ENCODE measurements around the gene RALGPS1.

The RALGPS1 gene

DNA sequence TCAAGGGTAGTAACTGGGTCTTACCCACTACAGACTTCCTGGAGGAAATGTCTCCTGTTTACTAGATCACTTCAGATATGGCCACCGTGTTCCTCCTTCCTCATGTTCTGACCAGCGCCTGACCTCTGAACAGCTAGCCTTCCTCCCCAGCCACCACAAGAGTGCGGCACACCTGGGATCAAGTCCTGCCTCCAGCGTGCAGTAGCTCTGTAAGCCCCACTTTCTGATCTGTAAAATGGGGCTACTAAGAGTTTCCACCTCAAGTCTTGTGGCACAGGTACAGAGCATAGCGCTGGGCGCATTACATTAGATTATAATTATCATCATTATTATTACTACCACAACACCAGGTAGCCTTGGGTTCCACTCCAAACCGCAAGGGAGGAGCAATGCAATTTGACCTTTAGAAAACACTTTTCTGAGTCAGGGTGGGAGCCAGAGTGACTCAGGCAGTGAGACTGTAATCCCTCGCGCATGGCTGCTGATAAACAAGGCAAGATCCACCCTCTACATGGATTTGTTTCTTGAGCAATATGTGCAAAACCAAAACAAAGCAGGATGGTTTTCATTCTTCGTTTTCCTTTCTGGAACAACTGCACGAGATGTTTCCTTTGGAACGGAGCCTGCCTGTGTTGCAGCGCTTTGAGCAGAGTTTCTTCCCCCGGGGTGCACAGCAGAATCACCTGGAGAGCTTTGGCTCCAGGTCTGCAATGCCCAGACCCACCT is 272.8 kb downstream of the RALGPS1 start:
- no peak for DNase-seq (ENCODE audit: low read depth)

DNA sequence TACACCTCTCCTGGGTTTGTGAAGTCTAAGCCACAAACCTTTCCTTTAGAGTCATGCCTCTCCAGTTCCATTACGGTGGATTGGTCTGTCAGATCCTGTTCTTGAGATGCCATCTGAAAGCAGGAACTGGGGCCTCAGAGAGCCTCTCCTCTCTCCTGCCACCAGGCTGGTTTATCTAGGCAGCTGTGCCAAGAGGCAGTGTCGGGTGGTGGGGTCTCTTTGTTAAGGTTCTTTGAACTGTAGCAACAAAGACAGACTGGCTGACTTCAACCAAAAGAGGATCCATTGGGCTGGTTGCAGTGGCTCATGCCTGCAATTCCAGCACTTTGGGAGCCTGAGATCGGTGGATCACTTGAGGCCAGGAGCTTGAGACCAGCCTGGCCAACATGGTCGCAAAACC is 273.8 kb downstream of the RALGPS1 start:
- no peak for DNase-seq (ENCODE audit: low read depth)

DNA sequence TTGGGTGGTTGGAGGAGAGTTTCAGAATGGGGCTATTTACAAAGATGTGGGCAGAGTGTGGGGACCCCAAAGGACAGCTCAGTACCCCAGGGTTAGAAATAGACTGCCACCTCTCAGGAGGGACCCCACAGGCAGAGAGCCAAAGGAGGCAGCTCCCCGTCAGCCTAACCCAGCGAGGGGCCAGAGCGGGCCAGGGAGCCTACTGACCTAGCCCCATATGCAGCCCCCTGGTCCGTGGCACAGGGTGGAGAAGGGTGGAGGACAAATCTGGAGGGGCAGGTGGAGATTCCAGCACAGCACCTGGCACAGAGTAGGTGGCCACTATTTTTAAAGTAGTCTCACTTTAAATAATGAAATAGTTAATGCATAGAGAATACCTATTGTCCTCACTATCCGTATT is 275.0 kb downstream of the RALGPS1 start:
- DNase-seq (ENCODE audit: low read depth) = no peak

DNA sequence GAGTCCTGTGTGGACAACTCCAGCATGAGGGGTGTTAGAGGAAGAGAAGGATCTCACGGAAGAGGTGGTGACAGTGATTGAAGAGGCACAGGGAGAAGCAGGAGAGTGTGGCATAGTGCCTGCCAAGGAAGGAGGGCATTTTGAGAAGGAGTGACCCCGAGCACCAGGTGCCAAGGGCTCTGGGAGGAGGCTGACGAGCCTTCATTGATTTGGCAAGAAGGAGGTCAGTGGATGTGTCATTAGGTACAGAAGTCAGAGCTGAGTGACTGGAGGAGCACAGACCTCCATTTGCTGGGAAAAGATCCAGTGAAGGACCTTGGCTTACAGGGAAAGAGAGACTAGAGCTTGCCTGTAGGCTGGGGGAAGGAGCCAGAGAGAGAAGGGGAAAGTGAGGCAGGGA is 278.2 kb downstream of the RALGPS1 start:
- no peak for DNase-seq (ENCODE audit: low read depth)

DNA sequence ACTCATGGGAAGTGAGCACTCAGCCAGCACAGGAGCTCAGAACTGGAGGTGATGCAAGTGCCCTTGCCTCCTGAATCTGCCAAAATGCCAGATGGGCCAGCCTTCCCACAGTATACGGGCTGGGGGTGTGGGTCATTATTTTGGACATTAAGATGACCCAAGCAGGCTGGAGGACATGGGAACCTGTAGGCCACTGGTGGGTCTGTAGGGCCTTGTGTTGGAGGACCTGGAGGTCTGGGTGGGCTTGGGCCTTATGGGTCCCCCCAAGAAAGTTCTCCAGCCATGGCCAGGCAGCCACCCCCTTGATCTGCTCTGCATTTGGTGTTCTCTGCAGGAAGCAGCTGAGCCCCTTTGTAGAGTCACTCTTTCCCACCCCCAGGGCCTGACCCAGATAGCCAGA is 278.9 kb downstream of the RALGPS1 start:
- no peak for DNase-seq (ENCODE audit: low read depth)

DNA sequence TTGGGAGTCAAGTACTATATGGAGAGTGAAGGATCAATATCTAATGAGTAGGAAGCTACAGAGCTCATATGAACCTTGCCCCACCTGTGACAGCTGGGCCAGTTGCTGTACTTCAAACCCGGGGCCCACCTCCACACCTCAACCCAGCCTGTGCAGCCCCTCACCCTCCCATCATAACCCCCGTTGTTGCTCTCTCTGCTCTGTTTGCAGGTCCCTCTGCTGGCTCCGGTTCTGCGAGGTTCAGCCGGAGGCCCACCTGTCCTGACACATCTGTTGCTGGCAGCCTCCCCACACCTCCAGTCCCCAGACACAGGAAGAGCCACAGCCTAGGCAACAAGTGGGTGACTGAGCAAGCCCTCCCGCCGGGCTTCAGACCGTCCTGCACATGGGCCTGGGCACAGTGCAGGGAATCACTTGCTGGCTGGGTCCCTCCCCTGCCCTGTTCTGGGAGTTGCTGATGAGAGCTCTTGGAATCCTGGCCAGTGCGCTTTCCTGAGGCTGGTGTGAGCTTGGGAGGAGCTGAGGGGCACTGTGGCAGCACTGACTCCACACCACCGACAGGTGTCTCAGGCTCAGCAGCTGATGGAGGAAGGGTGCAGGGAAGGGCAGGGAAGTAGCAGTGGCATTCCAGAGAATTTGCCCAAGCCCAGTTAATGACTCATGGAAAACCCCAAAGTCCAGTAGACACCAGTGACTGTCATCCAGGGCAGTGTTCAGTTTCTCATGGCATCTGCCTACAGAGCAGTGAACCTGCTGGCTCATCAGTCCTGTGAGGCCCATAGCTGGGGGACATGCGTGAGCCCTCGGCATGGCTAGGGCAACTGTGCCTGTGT is 280.5 kb downstream of the RALGPS1 start:
- no peak for DNase-seq (ENCODE audit: low read depth)

DNA sequence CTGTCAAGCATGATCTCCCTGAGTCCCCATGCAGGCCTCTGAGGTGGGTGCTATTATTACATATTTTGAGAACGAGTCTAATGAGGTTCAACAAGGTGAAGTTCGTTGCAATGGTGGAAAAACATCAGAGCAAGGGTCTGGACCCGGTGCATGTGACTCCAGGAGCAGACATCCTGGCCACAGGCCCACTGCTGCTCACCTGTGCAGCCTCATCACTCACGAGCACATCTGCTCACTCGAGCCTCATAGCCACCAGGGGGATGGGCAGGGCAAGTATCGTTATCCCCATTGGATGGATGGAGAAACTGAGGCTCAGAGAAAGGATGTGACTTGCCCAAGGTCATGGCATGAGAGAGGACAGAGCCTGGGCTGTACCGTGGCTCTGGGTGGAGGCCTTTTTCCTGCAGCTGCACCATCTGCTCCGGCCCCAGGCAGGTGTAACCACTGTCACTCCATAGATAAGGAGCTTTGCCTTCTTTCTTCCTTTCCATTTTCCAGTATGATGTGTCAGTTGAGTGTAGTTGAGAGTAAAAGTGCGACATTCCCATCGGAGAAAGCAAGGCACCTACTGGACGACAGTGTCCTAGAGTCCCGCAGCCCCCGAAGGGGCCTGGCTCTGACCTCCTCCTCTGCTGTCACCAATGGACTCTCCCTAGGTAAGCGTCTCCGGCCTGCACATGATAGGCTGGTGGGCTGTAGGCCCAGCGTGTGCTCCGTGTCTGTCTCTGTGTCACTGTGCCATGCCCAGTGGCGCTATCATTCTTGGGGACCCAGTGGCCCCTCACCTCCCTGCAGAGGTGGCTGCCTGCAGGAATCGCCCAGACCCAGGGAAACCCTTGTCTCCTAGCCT is 281.6 kb downstream of the RALGPS1 start:
- DNase-seq (ENCODE audit: low read depth) = no peak

DNA sequence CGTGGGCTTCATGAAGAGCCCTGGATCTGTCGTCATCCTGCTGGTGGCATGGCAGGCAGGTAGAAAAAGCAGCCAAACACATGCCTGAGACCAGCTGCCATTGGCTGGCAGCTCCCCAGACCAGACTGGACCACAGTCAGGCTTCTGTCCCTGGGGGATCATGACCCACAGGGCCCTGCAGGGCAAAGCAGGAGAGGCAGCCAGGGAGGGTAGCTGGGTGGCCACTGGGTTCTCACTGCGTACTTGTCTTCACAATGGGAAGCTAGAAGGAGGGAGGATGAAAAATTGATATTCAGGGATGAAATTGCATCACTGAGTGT is 282.2 kb downstream of the RALGPS1 start:
- DNase-seq (ENCODE audit: low read depth) = no peak

DNA sequence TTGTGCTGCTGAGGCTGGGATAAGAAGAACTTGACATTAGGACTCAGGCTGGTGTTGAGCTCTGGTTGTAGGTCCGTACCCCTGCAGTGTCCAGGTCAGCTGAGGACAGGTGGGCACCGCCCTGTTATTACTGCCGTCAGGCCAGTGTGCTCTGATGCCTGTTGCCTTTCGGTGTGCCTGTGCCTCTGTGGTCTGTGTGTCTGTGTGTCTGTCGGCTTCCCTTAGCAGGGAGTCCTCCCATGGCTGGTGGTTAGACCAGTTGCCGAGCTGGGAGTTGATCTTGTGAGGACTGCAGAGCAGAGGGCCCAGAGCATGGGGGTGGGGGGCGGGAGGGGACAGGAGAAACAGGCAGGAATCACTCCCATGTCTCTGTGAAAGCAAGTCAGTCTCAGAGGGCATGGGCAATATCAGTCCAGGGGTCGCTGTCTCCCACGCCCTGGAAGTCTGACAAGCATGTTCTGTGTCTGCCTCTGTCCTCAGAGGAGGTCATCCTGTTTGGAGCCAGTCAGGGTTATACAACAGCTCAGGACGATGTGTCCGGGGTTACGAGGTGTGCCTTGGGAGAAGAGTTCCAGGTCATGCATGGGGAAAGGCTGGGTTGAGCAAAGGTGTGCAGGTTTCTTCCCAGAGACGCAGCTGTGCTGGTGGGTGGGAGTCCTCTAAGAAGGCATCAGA is 282.7 kb downstream of the RALGPS1 start:
- DNase-seq (ENCODE audit: low read depth) = no peak

DNA sequence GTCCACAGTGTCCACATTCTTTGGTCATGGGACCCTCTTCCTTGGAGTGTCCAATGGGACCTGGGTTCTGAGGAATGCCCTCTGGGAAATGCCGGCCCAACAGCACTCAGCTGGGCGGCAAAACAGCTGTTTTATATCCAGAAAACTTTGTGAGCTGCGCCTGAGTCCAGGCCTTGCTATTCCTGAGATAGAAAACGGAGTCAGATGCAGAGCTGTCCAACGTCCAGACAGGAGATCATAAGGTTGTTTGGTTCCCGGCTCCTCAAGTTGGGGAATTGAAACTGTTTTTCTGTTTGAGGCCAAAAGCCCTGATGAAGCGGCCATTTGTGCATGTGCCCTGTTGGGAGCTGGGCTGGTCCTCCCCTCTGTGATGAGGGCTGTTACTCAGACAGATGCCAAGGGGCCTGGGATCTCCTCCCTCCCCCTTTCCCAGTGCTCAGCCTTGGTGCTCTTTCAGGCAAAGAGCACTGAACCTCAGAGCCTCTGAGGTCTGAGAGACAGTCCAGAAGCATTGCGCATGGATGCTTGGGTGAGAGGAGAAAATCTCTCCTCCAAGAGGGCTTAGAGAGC is 283.4 kb downstream of the RALGPS1 start:
- DNase-seq (ENCODE audit: low read depth) = no peak

DNA sequence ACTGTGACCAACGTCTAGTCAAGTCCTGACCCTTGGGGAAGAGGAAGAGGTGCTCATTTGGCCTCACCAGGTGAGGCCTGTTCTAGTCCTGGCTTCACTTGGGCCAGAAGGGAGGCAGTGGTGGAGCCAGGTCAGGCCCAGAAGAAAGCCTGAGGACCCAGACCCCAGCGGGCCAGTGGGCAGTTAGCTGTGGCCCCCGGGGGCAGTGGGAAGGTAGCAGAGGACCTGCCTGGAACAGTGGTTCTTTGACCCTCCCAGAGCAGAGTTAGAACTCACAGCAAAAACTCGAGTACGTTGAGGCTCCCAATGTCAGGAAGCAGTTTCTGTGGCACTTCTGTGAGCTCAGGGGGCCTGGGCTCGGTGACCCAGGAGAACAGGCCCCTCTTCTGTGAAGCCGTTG is 284.0 kb downstream of the RALGPS1 start:
- DNase-seq (ENCODE audit: low read depth) = no peak

DNA sequence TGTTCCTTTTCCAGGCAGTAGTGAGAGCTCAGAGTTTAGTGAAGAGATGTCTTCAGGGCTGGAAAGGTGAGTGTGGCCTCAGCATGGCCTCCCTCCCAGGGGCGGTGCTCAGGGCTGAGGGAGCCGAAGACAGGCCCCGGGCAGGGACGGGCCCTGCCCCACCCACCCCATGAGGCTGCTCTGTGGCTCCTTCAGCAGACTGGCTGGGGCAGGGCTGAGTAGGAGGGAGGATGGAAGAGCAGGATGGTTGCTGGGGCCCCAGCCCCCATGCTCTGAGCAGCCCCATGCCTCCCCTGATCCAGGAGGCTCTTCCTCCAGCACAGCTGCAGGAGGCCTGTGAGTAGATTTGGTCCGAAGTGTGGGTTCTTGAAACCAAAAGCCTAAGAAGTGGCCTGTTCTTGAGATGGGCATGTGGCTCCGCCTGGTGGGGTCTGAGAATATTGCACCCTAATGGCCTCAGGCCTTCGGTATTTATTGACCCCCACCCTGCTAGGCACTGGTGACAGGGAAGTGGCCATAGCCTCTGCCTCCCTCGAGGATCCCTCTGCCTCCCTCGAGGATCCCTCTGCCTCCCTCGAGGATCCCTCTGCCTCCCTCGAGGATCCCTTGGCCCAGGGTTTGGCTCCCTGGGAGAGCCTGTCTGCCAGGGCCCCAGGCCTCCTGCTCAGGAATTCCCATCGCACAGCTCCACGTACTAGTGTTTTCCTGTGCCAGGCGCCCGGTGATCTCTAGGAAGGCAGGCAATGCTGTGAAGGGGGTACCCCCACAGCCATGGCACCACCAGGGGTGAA is 284.6 kb downstream of the RALGPS1 start:
- DNase-seq (ENCODE audit: low read depth) = peak; percentile 69

DNA sequence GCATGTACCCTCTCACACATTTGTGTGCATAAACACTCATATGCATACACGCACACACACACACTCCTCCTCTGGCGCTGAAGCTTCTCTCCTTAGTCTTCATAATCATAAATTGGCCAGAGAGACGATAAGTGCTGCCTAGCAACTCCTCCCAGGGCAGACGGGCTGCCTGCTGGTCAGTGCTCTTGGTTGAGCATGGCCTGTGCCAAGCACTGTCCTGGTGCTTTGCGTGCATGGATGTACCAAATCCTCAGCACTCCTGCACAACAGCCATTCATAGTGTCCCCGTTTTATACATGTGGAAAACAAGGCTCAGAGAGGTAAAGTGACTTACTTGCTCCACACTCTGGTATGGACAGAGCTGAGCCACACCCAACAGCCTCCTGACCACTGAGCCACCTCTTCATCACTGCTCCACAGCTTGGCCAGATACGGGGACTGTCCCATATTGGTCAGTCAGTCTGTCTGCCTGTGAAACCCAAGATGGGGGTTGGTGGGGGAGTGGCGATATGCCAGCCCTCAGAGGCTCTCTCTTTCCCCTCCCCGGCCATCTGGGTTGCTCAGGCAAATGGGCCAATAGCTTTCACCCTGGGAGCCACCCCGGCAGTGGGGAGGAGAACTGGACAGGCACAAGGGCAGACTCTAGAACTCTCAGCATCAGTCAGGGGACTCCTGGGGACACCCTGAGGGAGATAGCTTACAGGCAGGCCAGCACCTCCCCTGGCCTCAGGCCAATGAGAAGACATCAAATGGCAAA is 285.7 kb downstream of the RALGPS1 start:
- DNase-seq (ENCODE audit: low read depth) = no peak

DNA sequence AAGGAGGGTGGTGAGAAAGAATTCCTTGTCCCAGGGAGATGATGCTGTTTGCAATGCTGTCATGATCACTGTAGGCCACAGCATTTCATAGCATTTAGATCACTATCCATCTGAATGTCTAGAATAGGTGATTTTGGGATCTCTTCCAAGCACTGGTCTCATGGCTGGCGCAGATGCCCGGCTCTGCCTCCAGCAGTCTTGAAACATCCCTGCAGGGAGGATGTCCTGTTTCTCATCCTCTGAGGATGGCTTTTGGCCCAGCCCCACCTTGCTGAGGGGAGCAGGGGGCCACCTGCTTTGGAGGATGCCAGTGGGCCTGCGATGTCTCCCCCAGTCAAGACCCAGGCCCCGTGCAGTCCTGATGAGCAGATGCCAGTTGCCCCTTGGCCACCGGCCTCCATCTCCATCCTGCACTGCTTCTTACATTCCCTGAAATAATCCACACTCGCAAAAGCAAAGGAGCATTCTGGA is 286.5 kb downstream of the RALGPS1 start:
- DNase-seq (ENCODE audit: low read depth) = no peak

DNA sequence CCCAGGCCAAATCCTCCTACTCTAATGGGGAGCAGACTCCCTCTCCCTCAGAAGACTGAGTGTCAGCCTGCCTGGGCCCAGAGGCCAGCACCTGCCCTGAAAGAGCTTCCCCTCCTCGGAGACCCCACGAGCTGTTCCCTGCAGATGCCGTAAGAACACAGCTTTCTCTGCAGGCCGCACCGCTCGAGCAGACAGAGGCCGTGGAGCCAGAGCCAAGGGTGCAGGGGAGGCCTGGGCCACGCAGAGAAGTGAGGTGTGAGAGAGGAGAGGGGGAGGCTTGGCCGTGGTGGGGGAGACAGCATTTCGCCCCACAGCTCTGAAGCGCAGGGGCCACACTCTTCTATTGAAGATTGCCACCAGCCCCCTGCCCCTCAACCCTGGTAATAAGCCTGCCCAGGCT is 287.1 kb downstream of the RALGPS1 start:
- DNase-seq (ENCODE audit: low read depth) = no peak

DNA sequence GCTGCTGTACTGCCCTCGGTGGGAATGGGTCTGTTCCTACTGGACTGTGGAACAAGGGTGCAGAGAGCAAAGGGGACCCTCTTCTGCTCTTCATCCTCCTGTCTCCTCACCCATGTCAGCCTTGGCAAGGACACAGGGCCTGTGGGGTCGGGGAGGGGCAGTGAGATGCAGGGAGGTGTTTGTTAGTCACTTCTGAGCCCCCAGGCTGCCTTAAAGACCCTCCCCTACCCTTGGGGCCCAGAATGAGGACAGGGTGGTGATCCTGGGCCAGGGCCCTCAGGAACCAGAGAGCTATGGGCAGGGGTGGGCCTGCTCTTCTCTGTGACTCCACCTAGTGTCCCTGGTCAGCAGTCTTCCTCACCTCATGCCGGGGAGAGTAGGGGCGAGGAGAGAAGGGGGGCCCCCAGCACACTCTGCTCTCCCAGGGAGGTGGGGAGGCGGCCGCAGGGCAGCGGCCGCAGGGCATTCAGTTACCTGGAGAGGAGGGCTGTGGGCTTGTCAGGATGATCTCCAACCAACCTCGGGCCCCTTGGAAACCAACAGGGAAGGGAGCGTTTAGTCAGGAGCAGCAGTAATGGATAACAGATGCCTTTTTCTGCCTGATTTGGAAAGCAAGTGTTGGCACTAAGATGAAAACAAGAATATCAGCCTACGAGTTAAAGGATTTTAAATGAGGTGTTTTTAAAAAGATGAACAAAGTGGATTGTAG is 288.0 kb downstream of the RALGPS1 start:
- DNase-seq (ENCODE audit: low read depth) = no peak

DNA sequence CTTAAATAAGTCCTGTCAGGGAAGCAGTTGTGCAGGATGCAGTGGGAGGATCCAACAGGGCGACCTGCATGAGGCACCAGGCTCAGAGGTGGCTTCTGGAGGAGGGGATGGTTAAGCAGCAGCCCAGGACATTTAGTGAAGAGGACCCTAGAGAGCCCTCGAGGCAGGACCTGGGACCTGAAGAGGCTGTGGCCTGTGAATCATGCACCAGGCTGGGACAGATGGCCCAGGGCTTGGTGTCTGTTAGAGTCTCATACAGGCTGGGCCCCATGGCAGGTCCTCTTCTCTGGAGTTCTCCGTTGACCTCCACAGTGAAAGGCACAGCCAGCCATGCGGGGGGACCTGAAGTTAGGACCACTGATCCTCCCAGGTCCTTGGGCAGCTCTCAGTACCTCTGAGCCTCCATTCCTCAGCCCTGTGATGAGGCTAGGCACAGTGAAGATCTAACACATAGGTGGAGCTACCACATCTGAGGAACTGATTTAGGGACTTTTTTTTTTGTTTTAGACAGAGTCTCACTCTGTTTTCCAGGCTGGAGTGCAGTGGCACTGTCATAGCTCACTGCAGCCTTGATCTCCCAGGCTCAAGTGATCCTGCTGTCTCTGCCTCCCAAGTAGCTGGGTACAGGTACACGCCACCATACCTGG is 289.2 kb downstream of the RALGPS1 start:
- no peak for DNase-seq (ENCODE audit: low read depth)

DNA sequence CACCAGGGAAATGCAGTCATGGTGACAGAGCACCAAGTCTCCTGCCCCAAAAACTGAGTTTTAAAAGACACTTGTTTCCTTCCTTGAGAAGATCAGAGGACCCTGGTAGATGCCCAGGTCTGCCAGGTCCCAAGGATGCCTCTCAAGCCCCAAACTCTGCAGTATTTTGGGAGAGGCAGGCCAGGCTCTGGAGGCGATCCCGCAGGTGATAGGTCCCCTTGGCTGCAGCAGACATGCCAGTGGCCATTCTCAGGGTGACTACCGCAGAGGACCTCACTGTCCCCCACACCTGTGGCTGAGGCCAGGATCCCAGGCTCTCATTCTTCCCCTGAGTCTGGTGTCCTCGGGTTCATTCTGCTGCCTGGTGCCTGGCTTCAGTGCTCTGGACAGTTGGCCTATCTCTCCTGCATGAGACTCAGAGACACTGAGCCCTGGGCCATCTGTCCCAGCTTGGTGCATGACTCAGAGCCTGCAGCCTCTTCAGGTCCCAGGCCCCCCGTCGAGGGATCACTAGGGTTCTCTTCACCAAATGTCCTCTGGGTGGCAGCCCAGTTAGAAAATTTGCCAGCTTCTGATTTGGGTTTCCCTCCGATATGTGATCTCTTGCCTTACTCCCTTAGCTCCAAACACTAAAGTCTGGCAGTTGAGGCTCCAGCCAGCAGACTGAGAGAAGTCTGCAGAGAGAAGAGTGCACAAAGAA is 290.3 kb downstream of the RALGPS1 start:
- no peak for DNase-seq (ENCODE audit: low read depth)
